ENCODE data around the gene KLK3. TPM values are rescaled to one million over a fixed set of nuclear protein-coding genes. Genes with fewer than 3 reads are reported as not detected.

Gene KLK3
- total RNA-seq, 2 donors from 2014 or later, result not detected

- H3K4me1 ChIP-seq (ENCODE audit: control insufficient read depth, insufficient read depth, low read length), result no peaks in the 10 kb centered on the region
- no peaks in the 10 kb centered on the region for H3K27me3 ChIP-seq (ENCODE audit: control insufficient read depth, insufficient read depth, low read length, poor library complexity, severe bottlenecking)
- no peak overlapping the region for H3K9ac ChIP-seq (ENCODE audit: extremely low read depth, low read length, poor library complexity, severe bottlenecking)
- H3K36me3 Mint-ChIP-seq (ENCODE audit: low read depth), result no peaks in the 10 kb centered on the region
- H3K36me3 ChIP-seq (ENCODE audit: control insufficient read depth, insufficient read depth, low read length), result no peaks in the 10 kb centered on the region
- WGBS, 2 experiments (ENCODE audit: insufficient coverage in 1 of 2, insufficient read length in 1 of 2), result 74 to 79% methylated on average over 5 to 6 of the region's 7 CpGs
- H3K4me3 ChIP-seq (ENCODE audit: low read length), result no peak overlapping the region
- H3K4me1 Mint-ChIP-seq, result no peaks in the 10 kb centered on the region
- H3K9me3 Mint-ChIP-seq, result no peaks in the 10 kb centered on the region
- no peak for DNase-seq
- peaks cover 6% of the 10 kb centered on the region for H3K9me3 ChIP-seq (ENCODE audit: control insufficient read depth, low read length)
- no peak for TF ChIP-seq CTCF (conservative IDR thresholded peaks at IDR 0.05)
- no peak overlapping the region for H3K27ac ChIP-seq (ENCODE audit: low read depth, low read length)
- H3K27ac Mint-ChIP-seq, result no peak overlapping the region
- H3K4me3 Mint-ChIP-seq, result no peak overlapping the region
- peaks cover 77% of the 10 kb centered on the region for H3K27me3 Mint-ChIP-seq (ENCODE audit: insufficient read depth)
Measured at GRCh38 chr19:50861496-50862286, 7.0 kb downstream of the KLK3 start.

- Mint-ChIP-seq H3K4me1 (no peaks in the 10 kb centered on the region), H3K27ac (no peak overlapping the region), H3K4me3 (no peak overlapping the region), H3K27me3 (ENCODE audit: insufficient read depth) (peaks cover 81% of the 10 kb centered on the region), H3K36me3 (ENCODE audit: low read depth) (no peaks in the 10 kb centered on the region), H3K9me3 (no peaks in the 10 kb centered on the region)
- Histone ChIP-seq H3K4me3 (ENCODE audit: low read length) (no peak overlapping the region), H3K9ac (ENCODE audit: extremely low read depth, low read length, poor library complexity, severe bottlenecking) (no peak overlapping the region), H3K9me3 (ENCODE audit: control insufficient read depth, low read length) (no peaks in the 10 kb centered on the region), H3K36me3 (ENCODE audit: control insufficient read depth, insufficient read depth, low read length) (no peaks in the 10 kb centered on the region), H3K27ac (ENCODE audit: low read depth, low read length) (no peak overlapping the region), H3K4me1 (ENCODE audit: control insufficient read depth, insufficient read depth, low read length) (no peaks in the 10 kb centered on the region), H3K27me3 (ENCODE audit: control insufficient read depth, insufficient read depth, low read length, poor library complexity, severe bottlenecking) (no peaks in the 10 kb centered on the region)
- no peak for TF ChIP-seq CTCF (conservative IDR thresholded peaks at IDR 0.05)
- no peak for DNase-seq
- WGBS, 2 experiments (ENCODE audit: insufficient coverage in 1 of 2, insufficient read length in 1 of 2), result 78 to 79% methylated on average over 3 to 4 of the region's 4 CpGs
Measured at GRCh38 chr19:50869479-50869878, 14.8 kb downstream of the KLK3 start.

- Histone ChIP-seq H3K4me3 (ENCODE audit: low read length) (no peak overlapping the region), H3K4me1 (ENCODE audit: control insufficient read depth, insufficient read depth, low read length) (no peaks in the 10 kb centered on the region), H3K9me3 (ENCODE audit: control insufficient read depth, low read length) (no peaks in the 10 kb centered on the region), H3K27ac (ENCODE audit: low read depth, low read length) (no peak overlapping the region), H3K9ac (ENCODE audit: extremely low read depth, low read length, poor library complexity, severe bottlenecking) (no peak overlapping the region), H3K27me3 (ENCODE audit: control insufficient read depth, insufficient read depth, low read length, poor library complexity, severe bottlenecking) (no peaks in the 10 kb centered on the region), H3K36me3 (ENCODE audit: control insufficient read depth, insufficient read depth, low read length) (no peaks in the 10 kb centered on the region)
- Mint-ChIP-seq H3K9me3 (no peaks in the 10 kb centered on the region), H3K27ac (no peak overlapping the region), H3K36me3 (ENCODE audit: low read depth) (no peaks in the 10 kb centered on the region), H3K4me3 (no peak overlapping the region), H3K27me3 (ENCODE audit: insufficient read depth) (peaks cover 72% of the 10 kb centered on the region), H3K4me1 (no peaks in the 10 kb centered on the region)
- TF ChIP-seq CTCF (conservative IDR thresholded peaks at IDR 0.05), result peak; percentile 65
- 84 to 85% methylated on average over 13 to 26 of the region's 26 CpGs for WGBS, 2 experiments (ENCODE audit: insufficient coverage in 1 of 2, insufficient read length in 1 of 2)
- DNase-seq, result peak; percentile 75
Measured at GRCh38 chr19:50870417-50871089, 15.8 kb downstream of the KLK3 start.

All from endodermal cell (in vitro differentiated cells).